GM15510 (cell line): Measurements from ENCODE around the gene GALNT7.

Experiments used
- POLR2A ChIP-seq: IDR thresholded peaks from 3 replicates; pipeline ENCODE4 v1.6.1; 2011; ENCODE audit warnings: borderline replicate concordance; ENCODE audit not compliant: insufficient read length; ENCODE audit errors: extremely low read depth

GALNT7 gene

GRCh38 chr4:173182403-173182802, 13.8 kb downstream of the GALNT7 start:
- no peak for TF ChIP-seq POLR2A

- no peak for TF ChIP-seq POLR2A
Observed at GRCh38 chr4:173185847-173186510, 17.4 kb downstream of the GALNT7 start.

DNA sequence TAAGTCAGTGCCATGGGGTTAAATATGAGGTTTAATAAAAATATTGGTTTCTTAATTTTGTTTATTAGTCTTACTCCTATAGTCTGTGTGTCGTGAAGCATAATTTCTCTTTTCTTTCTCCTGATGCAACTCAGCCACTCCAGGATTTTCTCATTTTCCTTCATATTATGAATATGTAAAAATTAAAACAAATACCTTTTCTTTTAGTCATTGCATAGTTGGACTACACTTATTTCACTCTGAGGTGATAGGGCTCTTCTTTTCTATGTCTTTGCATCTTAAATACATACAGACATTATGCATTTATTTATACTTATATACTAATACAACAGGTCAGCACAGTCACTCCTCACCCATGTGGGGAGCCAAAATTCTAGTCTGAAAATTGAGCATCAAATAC, 19.1 kb downstream of the GALNT7 start:
- TF ChIP-seq POLR2A: no peak

- TF ChIP-seq POLR2A: no peak
Observed at GRCh38 chr4:173188648-173189047, 20.0 kb downstream of the GALNT7 start.

GRCh38 chr4:173189117-173189693, 20.6 kb downstream of the GALNT7 start:
- no peak for TF ChIP-seq POLR2A

- TF ChIP-seq POLR2A: no peak
Observed at GRCh38 chr4:173191623-173192041, 23.0 kb downstream of the GALNT7 start.

DNA sequence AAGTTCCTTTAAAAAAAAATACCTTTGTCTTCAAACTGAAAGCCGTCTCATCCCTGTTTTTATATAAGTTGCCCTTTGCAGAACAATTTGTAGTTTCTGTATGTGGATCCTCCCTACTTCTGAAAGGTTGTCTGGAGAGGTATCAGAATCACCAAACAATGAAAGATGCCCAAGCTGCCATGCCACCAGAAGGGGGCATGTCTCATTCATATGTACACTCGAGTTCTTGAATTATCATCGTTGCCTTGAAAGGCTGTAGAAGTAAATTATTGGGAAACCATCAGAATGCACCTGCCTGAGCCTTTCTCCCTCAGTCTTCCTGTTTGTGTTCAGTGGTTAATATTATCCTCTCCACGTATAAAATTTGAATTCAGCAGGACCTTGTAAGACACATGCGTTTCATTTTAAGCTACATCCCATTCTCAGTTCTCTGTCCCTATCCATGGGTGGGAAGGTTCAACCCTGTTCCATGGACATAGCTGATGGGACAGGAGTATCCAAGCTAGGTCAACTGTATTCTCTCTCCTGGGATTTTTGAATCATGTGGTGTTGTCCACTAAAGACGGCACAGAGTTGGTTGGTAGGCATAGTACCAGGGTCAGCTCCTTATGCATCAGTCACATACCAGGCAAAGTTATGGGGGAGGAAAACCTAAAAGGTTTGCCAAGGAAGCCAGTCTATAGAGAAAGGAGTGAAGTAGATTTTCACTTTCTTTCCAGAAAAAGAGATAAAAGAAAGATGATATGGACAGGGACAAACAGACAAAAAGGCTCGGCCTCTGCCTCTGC, 24.0 kb downstream of the GALNT7 start:
- TF ChIP-seq POLR2A: no peak

DNA sequence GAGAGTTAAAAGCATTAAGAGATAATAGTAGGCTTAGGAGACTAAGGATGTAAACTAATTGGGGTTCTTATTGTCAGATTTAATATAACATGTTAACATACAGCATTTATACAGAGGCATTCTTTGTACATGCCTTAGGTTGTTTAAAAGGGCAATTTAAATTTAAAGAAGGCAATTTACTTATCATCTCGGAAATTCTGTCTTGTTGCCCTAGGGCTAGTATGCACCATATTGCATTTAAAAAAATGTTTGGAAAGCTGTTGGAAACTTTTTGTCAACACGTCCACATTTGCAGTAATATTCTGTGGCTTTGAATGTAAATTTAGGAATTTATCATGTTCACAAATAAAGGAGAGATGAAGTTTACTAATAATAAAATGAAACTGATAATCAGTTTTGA, 25.5 kb downstream of the GALNT7 start:
- no peak for TF ChIP-seq POLR2A

DNA sequence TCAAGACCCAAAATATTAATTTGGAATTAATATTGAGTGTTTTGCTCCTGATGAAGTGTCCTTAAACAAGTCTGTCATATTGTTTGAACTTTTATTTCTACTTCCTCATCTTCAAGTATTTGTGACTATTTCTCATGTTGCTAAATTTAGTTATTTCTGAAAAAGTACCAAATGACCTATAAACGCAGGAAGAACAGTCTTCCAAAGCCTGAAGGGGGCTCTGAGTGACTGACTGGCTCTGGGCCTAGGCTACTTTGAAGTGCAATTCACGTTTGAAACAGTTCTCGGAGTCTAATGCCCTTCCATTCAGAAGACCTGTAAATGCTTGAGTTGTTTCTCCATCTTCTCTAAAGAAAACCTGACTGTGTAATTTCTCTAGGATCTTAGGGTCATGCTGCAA, 26.5 kb downstream of the GALNT7 start:
- TF ChIP-seq POLR2A: no peak

GRCh38 chr4:173199553-173199952, 30.9 kb downstream of the GALNT7 start:
- TF ChIP-seq POLR2A: no peak

DNA sequence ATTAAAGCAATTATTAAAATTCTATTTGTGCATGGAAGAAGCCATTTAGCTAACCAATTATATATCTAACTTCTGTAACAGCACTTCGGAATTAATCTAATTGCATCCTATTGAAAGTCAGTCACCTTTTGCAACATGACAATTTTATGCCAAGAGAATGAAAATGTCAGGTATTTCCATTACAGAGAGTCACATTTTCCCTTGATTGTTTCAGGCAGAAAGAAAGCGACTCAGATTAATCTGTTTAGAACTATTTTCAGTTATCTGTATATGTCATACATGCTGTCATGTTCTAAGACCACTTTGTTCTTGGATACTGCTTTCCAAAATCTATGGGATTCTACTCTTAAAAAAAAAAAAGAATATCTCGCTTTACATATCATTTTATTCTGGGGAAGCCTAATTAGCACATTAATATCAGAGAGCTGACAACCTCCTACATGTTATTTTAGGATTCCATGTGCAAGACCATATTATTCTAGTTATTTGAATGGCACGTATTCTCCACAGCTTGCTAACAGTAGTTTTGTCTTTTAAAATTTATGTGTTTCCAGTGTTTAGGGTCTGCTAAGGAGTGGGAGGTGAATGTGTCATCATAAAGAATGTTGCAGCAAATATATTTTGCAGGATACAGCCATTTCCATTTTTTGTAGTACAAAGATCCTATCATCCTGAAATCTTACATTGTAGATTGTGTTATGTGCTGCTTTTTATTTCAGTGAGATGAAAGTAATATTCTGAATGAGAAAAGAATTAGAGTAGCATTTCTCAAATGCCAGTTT, 31.7 kb downstream of the GALNT7 start:
- TF ChIP-seq POLR2A: no peak

- TF ChIP-seq POLR2A: no peak
Observed at GRCh38 chr4:173202395-173202794, 33.8 kb downstream of the GALNT7 start.

DNA sequence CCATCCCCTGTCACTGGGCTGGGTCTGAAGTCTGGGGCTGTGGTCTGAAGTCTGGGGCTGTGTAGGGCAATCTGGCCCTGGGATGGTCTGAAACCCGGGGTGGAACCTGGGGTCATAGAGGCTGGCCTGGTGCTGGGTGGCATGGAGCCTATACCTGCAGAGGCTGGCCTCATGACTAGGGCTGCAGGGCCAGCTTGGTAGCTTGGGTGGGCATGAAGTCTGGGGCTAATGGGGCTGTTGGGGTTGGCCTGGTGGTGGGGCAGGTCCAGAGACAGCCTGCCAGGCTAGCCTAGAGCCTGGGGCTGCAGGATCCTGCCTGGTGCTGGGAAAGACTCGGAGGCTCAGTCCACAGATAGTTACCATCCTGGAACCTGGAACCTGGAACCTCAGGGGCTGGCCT, 37.0 kb downstream of the GALNT7 start:
- no peak for TF ChIP-seq POLR2A

- no peak for TF ChIP-seq POLR2A
Observed at GRCh38 chr4:173208420-173208819, 39.8 kb downstream of the GALNT7 start.

GRCh38 chr4:173211222-173211621, 42.6 kb downstream of the GALNT7 start:
- no peak for TF ChIP-seq POLR2A
